NCI-H774 (cell line): ENCODE results near the gene KERA.
A peak's percentile ranks its signal among the peaks of the same experiment; 100 is the strongest.
"Not testable (repeated sequence)": the region's sequence is repeated elsewhere in the genome, so short reads cannot be mapped to it uniquely, and the experiment has no call there.

Source experiments
- DNase-seq: peaks from one replicate; lab custom pipeline; 2025; lab: John Stamatoyannopoulos, UW

The KERA gene, protein sequence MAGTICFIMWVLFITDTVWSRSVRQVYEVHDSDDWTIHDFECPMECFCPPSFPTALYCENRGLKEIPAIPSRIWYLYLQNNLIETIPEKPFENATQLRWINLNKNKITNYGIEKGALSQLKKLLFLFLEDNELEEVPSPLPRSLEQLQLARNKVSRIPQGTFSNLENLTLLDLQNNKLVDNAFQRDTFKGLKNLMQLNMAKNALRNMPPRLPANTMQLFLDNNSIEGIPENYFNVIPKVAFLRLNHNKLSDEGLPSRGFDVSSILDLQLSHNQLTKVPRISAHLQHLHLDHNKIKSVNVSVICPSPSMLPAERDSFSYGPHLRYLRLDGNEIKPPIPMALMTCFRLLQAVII

DNA sequence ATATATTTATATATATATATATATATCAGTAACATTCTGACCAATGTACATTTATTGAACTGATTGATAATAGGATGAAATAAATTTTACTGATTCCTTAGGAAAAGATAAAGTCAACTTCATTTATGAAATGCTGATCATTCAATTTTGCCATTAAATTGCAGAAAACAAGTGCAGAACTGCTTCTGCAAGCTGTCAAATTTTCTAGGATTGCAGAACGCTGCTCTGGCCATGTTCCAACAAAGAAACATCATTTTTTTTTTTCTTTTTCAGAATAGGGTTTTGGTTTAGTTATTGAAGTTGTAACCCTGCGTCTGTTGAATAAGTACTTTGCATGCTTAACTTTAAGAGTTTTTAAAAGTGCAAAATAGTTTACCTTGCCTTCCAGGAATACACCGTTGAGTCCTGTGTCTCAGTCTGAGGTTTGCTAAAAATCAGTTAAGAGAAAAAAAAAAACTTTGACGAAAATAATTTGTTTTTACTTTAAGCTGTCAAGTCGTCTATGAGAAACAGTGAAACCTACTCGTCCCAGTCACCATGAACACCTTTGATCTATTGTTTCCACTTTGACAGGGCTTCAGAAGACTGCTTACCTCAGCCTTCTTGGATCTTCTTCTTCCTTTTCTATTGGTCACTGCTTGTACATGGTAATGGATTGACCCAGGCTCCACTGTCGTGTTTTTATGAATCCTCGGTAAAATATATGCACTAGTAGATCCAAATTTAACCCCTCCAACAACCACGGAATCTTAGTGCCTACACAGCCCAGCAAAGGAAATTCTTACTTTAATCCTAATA, at the start of gene KERA:
KERA (minus strand) TSS at position 657 of the 798 bp plus-strand sequence. CDS start 1,743 bp downstream, outside the sequence.
- DNase-seq: no peak

DNA sequence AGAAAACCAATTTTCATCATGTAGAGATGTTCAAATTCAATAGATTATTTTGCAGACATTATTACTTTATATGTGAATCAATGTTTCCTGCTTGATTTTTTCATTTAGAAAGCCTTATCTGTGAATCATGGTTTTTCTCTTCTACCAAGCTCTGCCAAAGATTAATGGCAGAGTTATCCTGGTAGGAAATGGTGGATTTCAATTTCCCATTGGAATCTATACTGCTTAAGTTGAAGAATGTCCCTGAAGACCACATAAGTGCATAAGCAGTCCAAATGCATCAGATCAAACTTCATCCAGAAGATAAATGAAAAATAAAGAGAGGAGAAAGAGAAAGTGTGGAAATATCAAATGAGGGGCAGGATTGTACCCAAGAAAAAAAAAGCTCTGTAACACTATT, 48.5 kb upstream of the KERA start:
- no peak for DNase-seq

DNA sequence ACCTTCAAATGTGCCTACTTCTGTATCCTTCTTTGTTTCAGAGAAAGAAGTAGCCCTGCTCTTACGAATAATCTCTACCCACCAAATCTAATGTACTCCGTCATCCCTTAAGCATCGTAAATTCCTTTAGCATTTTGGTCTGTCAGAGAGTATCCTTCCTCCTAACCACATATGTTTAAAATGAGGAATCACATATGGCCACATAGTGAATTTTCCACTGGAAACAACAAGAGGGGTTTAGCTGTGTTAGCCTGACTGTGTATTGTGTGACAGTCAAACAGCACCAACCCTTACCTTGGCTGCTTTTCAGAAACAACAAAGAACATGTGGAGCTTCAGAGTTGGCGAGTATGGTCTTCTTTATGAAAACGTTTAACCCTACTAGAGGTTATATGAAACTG, 48.0 kb upstream of the KERA start:
- DNase-seq: no peak

DNA sequence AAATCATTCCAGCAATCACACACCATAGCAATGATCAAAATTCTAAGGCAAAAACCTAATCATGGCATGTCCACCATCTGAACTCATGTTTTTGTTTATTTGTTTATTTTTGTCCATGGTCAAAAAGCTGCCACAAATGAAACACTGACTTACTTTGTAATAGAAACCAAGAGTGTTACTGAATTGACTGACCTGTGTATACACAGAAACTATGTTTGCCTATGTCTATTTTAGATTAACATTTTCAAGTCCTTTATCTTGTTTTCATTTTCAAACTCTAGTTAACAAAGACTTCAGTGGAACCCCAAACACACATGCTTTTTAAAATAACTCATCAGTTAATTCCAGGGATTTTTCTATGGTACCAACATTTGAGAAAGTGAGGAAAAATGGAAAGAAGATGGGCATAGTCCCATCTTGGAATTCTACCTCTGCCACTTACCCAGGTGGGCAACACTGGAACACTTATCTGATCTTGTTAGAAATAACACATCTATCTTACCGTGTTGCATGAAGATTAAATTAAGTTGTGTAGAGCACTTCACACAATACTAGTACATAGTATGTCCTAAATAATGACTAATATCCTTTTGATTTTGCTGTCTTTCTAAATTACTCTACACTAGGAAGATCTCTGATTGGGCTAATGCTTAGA, 47.1 kb upstream of the KERA start:
- DNase-seq: no peak

DNA sequence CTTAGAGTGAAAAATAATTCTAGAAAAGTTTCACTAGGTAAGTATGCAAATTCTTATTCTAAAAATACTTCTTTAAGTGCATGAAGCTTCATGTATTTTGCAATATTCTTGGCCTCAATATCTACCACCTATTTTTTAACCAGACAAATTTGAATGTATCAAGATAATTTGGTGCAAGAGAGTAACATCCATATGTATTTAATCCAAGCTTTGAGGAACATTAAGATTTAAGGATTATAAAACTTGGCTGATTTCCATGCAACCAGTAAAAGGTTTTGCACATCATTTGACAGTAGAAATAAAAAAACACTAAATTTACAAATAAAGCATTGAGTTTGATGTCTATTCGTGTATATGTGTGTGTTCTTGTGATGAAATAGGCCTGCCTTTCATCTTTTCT, 45.8 kb upstream of the KERA start:
- no peak for DNase-seq

DNA sequence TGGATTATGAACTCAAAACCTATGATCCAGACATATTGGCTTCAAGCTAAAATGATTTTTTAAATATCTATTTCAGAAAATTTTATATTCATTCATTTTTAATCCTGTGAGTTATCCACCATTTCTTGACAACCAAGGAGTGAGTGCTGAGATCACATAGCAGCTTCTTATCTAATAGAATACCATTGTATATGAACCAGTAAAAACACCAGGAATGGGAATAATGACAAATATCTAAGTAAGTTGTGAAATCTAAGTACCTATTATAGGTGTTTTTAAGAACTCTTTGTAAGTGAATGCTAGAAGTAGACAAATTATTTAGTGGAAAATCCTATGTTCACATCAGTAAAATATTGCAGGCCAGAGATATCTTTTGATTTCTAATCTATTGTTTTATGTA, 45.3 kb upstream of the KERA start:
- DNase-seq: no peak

DNA sequence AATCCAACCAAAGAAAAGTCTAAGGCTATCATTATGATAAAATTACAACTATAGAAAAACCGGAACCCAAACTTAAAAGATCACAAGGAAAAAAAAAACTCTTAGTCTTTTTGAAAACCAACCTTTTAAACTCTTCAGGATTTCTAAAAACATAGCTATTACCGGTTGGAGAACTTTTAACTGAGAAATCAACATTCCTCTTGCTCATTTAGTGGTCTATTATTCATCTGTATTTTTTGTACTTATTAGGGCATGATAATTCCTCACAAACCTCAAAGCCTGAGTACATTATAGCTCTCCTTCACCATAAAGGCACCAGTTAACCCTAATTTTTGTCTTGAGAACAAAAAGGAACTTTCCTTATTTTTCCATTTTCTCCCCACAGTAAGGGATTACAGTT, 43.1 kb upstream of the KERA start:
- DNase-seq: no peak

DNA sequence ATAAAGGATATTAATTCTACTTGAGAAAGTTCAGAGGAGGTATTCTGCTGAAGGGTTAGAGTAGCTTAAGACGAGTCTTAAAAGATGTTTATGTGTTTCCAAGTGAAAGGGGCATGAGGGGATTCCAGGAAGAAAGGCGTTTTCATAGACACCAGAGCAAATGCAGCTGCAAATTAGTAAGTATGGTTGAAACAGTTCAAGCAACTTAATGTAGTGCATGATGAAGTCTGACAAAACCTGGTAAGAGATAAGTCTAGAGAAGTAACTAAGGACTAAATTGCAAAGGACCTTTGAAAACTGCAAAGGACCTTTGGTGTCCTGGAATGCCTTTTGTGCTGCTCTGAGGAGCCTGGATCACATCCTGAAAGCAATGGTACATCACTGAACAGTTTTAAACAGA, 42.0 kb upstream of the KERA start:
- no peak for DNase-seq

DNA sequence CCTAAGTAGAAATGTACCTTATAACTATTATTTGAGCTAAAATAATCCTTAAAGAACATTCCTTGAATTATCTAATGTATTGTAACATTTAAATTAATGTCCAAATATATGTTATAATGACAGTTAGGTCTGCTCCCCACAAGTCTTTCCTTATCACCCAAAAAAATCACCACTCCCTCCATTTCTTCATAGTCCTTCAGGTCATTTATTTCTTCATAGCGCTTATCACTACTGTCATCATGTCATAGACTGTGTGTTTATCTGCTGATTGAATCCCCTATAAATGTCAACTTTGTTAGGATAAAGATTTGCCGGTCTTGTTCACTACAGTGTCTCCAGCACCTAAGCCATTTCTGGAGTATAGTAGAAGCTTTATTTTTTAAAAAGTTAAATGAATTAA, 41.5 kb upstream of the KERA start:
- no peak for DNase-seq

DNA sequence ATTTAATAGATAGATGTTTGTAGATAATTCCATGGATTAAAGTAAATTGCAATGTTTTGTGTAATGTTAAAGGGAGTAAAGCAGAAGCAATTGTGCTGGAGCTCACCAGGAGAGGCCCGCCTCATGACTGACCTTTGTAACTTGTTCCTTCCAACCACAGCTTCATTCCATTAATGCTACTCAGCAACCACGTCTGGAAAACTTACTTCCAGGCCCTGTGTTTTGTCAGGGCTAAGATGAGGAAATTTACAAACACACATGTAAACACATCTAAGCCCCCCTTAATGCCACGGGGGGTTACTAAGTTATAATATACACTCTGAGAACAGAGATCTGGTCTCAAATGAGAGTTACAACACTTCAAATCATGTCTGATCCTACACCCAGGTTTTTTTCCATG, 41.1 kb upstream of the KERA start:
- no peak for DNase-seq

DNA sequence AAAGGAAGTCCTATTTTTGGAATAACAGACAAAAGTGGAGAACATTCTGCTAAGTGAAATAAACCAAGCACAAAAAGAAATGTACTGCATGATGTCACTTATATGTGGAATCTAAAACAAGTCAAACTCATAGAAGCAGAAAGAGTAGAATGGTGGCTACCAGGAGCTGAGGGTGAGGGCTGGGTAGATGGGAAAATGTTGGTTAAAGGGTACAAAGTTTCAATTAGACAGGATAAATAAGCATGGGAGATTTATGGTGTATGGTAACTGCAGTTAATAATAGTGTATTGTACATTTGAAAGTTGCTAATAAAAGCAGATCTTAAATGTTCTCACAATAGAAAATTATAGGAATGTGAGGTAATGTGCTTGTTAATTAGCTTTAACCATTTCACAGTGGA, 40.6 kb upstream of the KERA start:
- DNase-seq: no peak

DNA sequence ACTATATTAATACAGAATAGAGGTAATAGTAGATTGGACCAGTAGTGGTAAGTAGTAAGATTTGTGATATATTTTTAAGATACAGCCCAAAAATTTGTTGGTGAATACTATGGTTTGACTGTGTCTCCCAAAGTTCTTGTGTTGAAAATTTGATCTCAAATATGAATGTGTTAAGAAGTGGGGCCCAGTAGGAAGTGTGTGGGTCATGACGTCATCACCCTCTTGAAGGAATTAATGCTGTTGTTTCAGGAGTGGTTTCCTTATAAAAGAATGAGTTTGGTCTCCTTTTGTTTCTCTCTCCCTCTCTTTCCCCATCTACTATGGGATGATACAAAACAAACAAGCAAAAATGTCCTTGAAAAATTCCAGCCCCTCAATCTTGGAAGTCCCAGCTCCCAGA, 37.1 kb upstream of the KERA start:
- DNase-seq: no peak

DNA sequence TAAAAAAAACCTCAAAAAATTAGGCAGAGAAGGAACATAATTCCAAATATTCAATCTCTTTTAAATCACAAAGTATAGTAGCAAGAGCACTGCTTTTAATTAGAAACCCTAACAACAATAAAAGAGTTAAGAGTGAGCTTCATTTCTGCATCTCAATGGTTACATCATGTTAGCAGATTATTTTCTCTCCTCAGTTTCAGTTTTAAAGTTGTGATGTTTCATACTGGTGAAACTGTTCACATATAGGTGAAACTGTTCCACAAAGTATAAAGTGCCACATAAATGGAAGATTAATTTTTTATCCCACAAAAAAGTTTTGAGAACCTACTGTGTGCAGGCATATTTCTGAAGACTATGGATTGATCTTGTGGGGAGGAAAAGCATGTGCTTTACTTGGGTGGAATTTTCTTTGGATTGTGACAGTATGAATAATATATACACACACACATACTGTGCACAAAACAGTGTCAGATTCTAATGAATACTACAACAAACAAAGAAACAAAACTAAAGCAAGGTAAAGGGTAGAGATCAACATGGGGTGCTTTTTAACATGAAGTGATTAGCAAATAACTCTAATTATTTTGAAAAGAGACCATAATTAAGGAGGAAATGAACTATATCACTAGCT, 36.3 kb upstream of the KERA start:
- no peak for DNase-seq

DNA sequence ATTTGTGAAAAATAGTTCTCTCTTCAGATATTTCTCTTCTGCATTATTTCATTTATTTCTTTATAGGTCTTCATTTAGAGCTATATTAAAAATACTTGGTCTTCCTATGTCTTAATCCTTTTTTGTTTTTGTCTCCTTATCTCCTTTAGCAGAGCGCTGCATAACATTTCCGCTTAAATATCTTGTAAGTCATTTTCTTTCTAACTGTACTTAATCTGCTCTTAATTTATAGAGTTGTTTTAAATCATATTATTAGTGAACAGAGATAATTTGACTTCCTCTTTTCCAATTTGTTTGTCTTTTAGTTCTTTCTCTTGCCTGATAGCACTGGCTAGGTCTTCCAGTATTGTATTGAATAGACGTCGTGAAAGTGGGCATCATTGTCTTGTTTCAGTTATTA, 35.5 kb upstream of the KERA start:
- no peak for DNase-seq

DNA sequence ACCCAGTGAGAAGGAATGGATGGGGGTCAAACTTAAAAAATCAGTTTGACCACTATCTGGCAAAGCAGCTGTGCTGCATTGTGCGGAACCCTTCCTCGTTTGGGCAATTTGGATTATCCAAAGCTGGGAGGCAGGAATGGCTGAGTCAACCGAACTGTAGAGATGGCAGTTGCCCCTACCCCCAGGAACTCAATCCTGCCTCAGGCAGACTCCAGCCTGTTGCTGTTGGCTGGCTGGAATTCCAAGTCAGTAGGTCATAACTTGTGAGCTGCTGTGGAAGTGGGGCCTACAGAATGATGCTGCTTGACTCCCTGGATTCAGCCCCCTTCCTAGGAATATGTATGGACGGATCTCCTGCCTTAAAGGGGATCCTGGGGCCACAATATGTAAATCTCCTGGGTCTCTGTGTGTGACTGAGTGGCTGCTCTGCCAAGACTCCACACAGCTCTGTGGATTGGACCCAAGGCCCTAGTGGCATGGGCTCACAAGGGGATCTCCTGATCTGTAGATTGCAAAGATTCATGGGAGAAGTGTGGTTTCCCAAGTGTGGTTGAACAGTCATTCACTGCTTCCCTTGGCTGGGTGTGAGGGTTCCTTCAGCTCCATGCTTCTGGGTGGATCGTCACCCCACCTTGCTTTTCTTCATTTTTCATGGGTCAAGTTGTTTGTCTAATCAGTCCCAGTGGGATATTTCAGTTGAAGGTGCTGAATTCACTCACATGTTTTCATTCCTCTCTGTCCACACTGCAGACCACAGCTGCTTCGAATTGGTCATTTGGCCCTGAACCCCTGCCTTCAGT, 34.3 kb upstream of the KERA start:
- no peak for DNase-seq

DNA sequence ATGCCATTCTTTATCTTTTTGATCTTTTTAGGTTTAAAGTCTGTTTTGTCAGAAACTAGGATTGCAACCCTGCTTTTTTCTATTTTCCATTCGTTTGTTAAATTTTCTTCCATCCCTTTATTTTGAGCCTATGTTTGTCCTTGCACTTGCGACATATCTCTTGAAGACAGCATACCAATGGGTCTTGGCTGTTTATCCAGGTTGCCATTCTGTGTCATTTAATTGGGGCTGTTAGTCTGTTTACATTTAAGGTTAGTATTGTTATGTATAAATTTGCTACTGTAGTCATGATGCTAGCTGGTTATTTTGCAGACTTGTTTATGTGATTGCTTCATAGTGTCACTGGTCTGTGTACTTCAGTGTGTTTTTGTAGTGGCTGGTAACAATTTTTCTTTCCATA, 32.1 kb upstream of the KERA start:
- DNase-seq: not testable (repeated sequence)

DNA sequence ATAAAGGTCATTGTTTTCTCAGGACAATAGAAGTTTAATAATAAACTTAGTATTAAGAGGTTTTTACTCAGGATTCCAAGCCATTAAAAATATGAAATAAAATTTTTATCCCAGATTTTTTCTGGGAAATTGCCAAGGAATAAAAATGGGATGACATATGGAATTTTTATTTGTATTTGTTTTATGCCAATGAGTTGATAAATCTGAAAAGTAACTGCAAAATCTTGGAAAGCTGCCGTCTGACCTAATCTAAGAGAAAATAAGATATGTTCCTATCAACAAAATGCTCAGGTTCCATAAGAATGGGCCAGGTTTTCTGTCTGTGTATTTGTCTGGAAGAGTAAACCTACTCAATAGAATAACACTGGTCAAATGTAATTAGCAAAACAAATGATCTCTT, 22.2 kb upstream of the KERA start:
- DNase-seq: no peak

DNA sequence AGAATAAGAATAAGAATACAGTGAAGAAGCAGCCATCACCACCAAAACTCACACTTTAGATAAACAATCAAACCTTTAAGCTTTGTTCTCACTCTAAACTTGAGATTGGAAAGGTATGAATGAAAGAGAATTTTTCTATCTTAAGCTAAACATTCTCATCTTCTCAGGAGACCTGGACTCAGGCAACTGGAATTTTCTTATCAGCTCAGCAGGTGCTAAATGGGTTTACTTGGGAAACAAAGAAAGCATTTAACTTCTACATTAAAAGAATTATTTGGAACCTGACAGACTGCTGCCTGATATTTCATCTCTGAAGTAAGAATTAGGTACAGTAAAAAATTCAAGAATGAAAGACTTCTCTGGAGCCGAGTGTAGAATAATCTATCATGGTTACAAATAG, 20.7 kb upstream of the KERA start:
- no peak for DNase-seq

DNA sequence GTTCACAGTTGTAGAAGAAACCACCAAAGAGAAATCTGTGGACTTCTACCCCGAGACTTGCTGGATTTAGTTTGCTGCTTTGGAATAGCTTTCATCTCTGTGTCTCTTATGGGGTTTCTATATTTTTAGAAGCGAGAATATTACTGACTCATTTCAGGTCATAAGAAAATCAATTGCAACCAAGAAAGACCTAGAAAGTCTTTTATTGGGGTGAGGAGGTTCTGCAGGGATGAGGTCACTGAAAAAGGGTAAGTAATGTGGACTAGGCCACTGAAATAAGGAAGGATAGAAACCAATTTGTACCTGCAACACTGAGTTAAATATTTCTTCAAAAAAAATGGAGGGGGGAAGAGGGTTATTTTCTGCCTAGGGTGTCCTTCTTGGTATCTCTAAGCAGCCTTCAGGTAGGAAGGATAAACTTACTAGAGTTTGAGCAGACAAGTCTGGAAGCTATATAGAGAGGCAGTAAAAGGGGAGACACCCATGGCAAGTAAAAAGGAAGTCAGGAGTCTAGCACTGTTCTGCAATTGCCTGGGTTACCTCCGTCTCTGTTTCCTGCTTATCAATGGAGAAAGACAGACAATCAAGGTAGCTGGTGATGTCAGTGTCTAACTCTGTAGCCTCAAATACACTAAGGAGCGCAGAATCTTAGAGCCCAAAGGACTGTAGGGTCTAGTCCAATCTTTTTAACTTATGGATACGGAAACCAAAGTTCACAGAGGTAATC, 19.6 kb upstream of the KERA start:
- DNase-seq: no peak

DNA sequence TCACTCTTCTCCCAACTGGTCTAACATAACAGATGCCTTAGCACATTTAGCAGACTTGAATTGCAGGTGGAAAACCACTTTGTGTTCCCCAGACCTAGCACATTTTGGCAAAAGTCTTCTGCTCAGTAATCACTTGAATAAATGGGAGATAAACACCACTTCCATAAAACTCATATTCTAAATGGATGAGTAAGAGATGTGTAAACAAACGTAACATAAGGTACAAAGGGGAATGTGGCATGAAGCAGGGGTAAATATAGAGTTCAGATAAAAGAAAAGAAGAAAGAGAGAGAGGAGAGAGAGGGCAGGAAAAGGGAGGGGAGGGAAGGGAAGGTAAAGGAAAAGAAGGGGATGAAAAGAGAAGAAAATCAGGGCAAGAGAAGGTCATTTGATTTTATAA, 17.0 kb upstream of the KERA start:
- peak; percentile 17 for DNase-seq

DNA sequence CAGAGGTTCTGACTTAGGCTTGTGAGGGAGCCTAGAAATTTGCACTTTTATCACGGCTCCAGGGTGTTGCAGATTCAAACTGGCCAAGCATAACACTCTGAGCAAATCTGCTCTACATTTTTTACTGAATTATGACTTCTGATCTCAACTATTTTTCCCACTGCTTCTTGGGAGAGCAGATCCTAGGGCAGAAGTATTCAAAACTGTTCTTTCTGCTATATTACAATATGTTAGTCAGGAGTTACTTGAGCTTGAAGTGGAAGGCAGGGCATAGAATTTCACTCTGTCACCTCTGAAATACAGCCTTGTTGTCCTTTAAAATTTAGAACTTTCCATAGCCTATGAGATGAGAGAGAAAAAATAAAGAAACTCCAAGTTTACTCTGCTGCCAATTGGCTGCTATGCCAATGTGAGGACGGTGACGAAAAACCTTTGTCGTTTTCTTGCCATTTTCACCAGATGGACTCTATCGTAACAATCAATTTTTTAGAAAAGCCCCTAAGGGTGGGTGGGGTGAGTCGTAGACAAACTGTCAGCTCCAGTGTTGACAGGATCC, 16.4 kb upstream of the KERA start:
- DNase-seq: no peak
